Measurements from ENCODE around the gene FAM114A1.

GRCh38 chr4:38940476-38940875, 72.9 kb downstream of the FAM114A1 start:
- TF ChIP-seq YY1 (IDR thresholded peaks at IDR 0.05; ENCODE audit: insufficient read depth, insufficient read length) (no peak), ZNF274 (IDR thresholded peaks at IDR 0.05; ENCODE audit: low read depth, low read length) (no peak), SUZ12 (IDR thresholded peaks at IDR 0.05; ENCODE audit: extremely low read depth, insufficient read depth, insufficient read length) (no peak)

All from NT2/D1 (cell line).